K562 (cell line): ENCODE data around the gene RINT1. TPM values are rescaled to one million over a fixed set of nuclear protein-coding genes. Genes with fewer than 3 reads are reported as not detected.

Experiments
- CC2D1A ChIP-seq: fragments of 450-650 bp; IDR thresholded peaks from 2 replicates; pipeline ENCODE4 v1.6.1; 2017; ENCODE audit warnings: mild to moderate bottlenecking
- CHCHD3 ChIP-seq: fragments of 250-450 bp; sonication (Bioruptor Pico); IDR thresholded peaks from 2 replicates; pipeline ENCODE4 v2.1.2; 2022; ENCODE audit warnings: mild to moderate bottlenecking
- ERF ChIP-seq: fragments of 450-650 bp; formaldehyde crosslinking; IDR thresholded peaks from 2 replicates; pipeline ENCODE4 v1.4.0; 2020; ENCODE audit warnings: mild to moderate bottlenecking, mixed read lengths
- HDAC3 ChIP-seq: fragments of 450-650 bp; IDR thresholded peaks from 2 replicates; pipeline ENCODE4 v1.6.1; 2018; ENCODE audit warnings: borderline replicate concordance, mild to moderate bottlenecking, moderate library complexity; ENCODE audit not compliant: partially characterized antibody
- HSF4 ChIP-seq: fragments of 250-450 bp; sonication (Bioruptor Pico); IDR thresholded peaks from 2 replicates; pipeline ENCODE4 v2.1.2; 2022; ENCODE audit warnings: mild to moderate bottlenecking, moderate library complexity, borderline replicate concordance
- KAT8 ChIP-seq: fragments of 450-650 bp; IDR thresholded peaks from 2 replicates; pipeline ENCODE4 v1.6.1; 2016; ENCODE audit warnings: low read depth, mild to moderate bottlenecking
- ZKSCAN3 ChIP-seq: fragments of 250-450 bp; sonication (Bioruptor Pico); IDR thresholded peaks from 2 replicates; pipeline ENCODE4 v1.4.0; 2020
- ZNF695 ChIP-seq: fragments of 450-650 bp; formaldehyde crosslinking; IDR thresholded peaks from 2 replicates; pipeline ENCODE4 v1.4.0; 2020; ENCODE audit warnings: mild to moderate bottlenecking, moderate library complexity
- polyA plus RNA-seq, 8 experiments: library from polyadenylated mRNA; depleted of rRNA in 4 of 8; stranded (reverse) in 5 of 8; unstranded in 3 of 8; fragments of >200 nt; fragmentation: Nextera tagmentation in 2 of 8; fragmentation: Illumina TruSeq in 1 of 8; extraction: Ambion mirVana in 2 of 8; extraction: Trizol in 1 of 8; gene quantifications; 2 replicates each; pipeline versions ENCODE4 v1.2.1 to v1.2.3, GENCODE V29; 2011 to 2014; ENCODE audit warnings: inconsistent platforms in 1 of 8, missing spikeins in 1 of 8
- total RNA-seq, 7 experiments: library from RNA; depleted of rRNA in 6 of 7; stranded (reverse); fragments of >200 nt in 6 of 7; fragmentation: Illumina TruSeq in 2 of 7; extraction: Trizol in 2 of 7; gene quantifications; 2 replicates each; pipeline versions ENCODE4 v1.2.1 to v1.2.3, GENCODE V29; 2011 to 2021; ENCODE audit warnings: low replicate concordance in 1 of 7
- TF ChIP-seq, protein P1 (sequence below), 2 experiments: fragments of 450-650 bp in 1 of 2; sonication (generic) in 1 of 2; formaldehyde crosslinking in 1 of 2; IDR thresholded peaks; 2 replicates each; pipeline versions ENCODE4 v1.7.1 to v1.9.0; 2016 to 2022; ENCODE audit warnings: inconsistent platforms in 1 of 2, mild to moderate bottlenecking in 1 of 2, missing genetic modification reagents in 1 of 2
- TF ChIP-seq, protein P2 (sequence below): fragments of 450-650 bp; IDR thresholded peaks from 2 replicates; pipeline ENCODE4 v1.6.1; 2017; ENCODE audit warnings: antibody characterized with exemption
- TF ChIP-seq, protein P3 (sequence below), 2 experiments: fragments of 150-350 bp in 1 of 2; IDR thresholded peaks; 2 replicates each; pipeline ENCODE4 v1.6.1; 2012 to 2016; ENCODE audit warnings: low read depth in 2 of 2, low read length in 2 of 2, mild to moderate bottlenecking in 1 of 2, moderate library complexity in 1 of 2

Gene RINT1
- total and polyA plus RNA-seq, 9 of the 15 experiments (the other 6 are each of a cell fraction or from before 2014, with no cell fraction given): 21.3 to 74.3 (median 27.4) TPM

DNA sequence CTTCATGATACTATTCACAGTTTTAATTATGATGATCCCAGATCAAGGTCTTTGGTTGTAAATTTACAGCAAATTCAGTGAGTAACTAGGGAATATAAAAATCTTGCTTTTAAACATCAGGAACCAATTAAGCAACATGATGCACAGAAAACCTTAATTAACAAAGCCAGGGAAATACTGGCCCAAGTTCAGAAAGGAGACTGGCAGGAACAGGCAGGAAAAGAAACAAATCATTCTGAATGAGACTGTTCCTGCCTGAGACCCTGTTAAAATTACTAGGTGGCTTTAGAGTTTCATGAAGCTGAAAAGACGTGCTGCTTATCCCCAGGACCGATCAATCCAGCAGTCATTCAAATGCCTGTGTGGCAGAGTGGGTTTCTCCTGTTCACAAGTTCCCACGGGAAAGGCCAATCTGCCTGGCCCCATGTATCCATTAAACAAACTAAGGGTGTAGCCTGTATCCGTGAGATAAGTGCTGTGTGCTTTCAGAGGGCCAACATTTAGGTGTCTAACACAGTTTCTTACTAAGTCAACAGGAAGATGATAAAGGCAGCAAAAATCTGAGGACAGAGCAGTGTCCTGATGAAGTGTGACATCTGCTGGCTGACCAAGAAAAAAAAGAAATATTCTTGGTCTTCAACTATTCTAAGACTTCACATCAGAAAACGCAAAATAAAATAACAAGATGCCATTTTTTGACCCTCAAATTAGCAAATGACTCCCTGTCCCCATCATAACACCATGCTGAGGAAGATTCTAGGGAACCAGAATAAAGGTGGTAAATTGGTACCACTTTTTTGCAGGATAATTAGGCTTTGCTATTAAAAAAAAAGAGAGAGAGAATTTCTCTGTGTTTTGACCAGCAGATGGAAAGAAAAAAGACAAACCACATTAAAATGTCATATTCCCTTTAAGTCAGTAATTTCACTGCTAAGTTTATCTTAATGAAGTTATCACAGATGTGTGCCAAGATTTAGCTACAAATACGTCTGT is 44.1 kb upstream of the RINT1 start (continued):
- TF ChIP-seq, protein P1, sequence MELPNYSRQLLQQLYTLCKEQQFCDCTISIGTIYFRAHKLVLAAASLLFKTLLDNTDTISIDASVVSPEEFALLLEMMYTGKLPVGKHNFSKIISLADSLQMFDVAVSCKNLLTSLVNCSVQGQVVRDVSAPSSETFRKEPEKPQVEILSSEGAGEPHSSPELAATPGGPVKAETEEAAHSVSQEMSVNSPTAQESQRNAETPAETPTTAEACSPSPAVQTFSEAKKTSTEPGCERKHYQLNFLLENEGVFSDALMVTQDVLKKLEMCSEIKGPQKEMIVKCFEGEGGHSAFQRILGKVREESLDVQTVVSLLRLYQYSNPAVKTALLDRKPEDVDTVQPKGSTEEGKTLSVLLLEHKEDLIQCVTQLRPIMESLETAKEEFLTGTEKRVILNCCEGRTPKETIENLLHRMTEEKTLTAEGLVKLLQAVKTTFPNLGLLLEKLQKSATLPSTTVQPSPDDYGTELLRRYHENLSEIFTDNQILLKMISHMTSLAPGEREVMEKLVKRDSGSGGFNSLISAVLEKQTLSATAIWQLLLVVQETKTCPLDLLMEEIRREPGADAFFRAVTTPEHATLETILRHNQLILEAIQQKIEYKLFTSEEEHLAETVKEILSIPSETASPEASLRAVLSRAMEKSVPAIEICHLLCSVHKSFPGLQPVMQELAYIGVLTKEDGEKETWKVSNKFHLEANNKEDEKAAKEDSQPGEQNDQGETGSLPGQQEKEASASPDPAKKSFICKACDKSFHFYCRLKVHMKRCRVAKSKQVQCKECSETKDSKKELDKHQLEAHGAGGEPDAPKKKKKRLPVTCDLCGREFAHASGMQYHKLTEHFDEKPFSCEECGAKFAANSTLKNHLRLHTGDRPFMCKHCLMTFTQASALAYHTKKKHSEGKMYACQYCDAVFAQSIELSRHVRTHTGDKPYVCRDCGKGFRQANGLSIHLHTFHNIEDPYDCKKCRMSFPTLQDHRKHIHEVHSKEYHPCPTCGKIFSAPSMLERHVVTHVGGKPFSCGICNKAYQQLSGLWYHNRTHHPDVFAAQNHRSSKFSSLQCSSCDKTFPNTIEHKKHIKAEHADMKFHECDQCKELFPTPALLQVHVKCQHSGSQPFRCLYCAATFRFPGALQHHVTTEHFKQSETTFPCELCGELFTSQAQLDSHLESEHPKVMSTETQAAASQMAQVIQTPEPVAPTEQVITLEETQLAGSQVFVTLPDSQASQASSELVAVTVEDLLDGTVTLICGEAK (IDR thresholded peaks at IDR 0.05): no peak
- TF ChIP-seq, protein P1 (CRISPR knock-in tag; IDR thresholded peaks at IDR 0.05): no peak
- TF ChIP-seq CHCHD3 (CRISPR knock-in tag) (no peak), ERF (0 out of 2 replicates have a peak, but pooled peaks have one; percentile 20), CC2D1A (0 out of 2 replicates have a peak, but pooled peaks have one; percentile 50), ZKSCAN3 (CRISPR knock-in tag) (no peak), HSF4 (CRISPR knock-in tag) (no peak), HDAC3 (peak; percentile 26), ZNF695 (CRISPR knock-in tag) (no peak), KAT8 (no peak)
- TF ChIP-seq, protein P2, sequence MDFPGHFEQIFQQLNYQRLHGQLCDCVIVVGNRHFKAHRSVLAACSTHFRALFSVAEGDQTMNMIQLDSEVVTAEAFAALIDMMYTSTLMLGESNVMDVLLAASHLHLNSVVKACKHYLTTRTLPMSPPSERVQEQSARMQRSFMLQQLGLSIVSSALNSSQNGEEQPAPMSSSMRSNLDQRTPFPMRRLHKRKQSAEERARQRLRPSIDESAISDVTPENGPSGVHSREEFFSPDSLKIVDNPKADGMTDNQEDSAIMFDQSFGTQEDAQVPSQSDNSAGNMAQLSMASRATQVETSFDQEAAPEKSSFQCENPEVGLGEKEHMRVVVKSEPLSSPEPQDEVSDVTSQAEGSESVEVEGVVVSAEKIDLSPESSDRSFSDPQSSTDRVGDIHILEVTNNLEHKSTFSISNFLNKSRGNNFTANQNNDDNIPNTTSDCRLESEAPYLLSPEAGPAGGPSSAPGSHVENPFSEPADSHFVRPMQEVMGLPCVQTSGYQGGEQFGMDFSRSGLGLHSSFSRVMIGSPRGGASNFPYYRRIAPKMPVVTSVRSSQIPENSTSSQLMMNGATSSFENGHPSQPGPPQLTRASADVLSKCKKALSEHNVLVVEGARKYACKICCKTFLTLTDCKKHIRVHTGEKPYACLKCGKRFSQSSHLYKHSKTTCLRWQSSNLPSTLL: no peak
- TF ChIP-seq, protein P3, sequence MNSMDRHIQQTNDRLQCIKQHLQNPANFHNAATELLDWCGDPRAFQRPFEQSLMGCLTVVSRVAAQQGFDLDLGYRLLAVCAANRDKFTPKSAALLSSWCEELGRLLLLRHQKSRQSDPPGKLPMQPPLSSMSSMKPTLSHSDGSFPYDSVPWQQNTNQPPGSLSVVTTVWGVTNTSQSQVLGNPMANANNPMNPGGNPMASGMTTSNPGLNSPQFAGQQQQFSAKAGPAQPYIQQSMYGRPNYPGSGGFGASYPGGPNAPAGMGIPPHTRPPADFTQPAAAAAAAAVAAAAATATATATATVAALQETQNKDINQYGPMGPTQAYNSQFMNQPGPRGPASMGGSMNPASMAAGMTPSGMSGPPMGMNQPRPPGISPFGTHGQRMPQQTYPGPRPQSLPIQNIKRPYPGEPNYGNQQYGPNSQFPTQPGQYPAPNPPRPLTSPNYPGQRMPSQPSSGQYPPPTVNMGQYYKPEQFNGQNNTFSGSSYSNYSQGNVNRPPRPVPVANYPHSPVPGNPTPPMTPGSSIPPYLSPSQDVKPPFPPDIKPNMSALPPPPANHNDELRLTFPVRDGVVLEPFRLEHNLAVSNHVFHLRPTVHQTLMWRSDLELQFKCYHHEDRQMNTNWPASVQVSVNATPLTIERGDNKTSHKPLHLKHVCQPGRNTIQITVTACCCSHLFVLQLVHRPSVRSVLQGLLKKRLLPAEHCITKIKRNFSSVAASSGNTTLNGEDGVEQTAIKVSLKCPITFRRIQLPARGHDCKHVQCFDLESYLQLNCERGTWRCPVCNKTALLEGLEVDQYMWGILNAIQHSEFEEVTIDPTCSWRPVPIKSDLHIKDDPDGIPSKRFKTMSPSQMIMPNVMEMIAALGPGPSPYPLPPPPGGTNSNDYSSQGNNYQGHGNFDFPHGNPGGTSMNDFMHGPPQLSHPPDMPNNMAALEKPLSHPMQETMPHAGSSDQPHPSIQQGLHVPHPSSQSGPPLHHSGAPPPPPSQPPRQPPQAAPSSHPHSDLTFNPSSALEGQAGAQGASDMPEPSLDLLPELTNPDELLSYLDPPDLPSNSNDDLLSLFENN (IDR thresholded peaks at IDR 0.05; ENCODE audit: low read depth in 2 of 2, low read length in 2 of 2): peak in 1 of 2 experiments; percentile 71; a peak in 1 of 4 replicates
